Endothelial cell of umbilical vein (primary cell): ENCODE results near the gene UBASH3B. TPM values are rescaled to one million over a fixed set of nuclear protein-coding genes. Genes with fewer than 3 reads are reported as not detected.

Source experiments
- BruUV-seq: library from RNA; stranded (reverse); fragments of 400-500 nt; replicated peaks from 2 replicates; lab custom pipeline; 2021; lab: Mats Ljungman, UMichigan
- CTCF ChIA-PET: fragments of 300-600, 350-600 bp; sonication (Branson Sonifier 250); formaldehyde crosslinking; loops from one replicate; lab custom pipeline; 2021; ENCODE audit warnings: antibody characterized with exemption, inconsistent platforms; lab: Charles Lee
- POLR2A ChIA-PET: fragments of 300-600, 350-600 bp; sonication (Branson Sonifier 250); formaldehyde crosslinking; loops from one replicate; lab custom pipeline; 2021; ENCODE audit warnings: antibody characterized with exemption, inconsistent platforms; lab: Charles Lee
- DNase-seq: peaks from one replicate; pipeline ENCODE4 v3.0.0-alpha.2; 2011; ENCODE audit warnings: low read depth, low spot score
- FAIRE-seq: peaks from 2 replicates; lab custom pipeline; 2011; peaks lifted over from hg19 to GRCh38; lab: Jason Lieb, UNC
- H2AFZ ChIP-seq: 2 replicates; pipeline ENCODE4 v1.6.0; 2012; ENCODE audit warnings: low read depth, low read length, control low read depth, inconsistent platforms
- H3K27ac ChIP-seq: 2 replicates; pipeline ENCODE4 v1.5.1; 2011; ENCODE audit warnings: low read depth, mild to moderate bottlenecking, control low read depth, low read length, moderate library complexity; ENCODE audit not compliant: insufficient read depth
- H3K27me3 ChIP-seq, 2 experiments: 2 replicates each; pipeline versions ENCODE4 v1.6.0 to v1.6.1; 2011; ENCODE audit warnings: low read length in 2 of 2, mixed read lengths in 1 of 2; ENCODE audit not compliant: control insufficient read depth in 2 of 2, insufficient read depth in 2 of 2
- H3K36me3 ChIP-seq, 2 experiments: 2 replicates in 1 of 2; 3 replicates in 1 of 2; pipeline ENCODE4 v1.5.1; 2011; ENCODE audit warnings: low read length in 2 of 2, mild to moderate bottlenecking in 1 of 2, moderate library complexity in 1 of 2; ENCODE audit not compliant: control insufficient read depth in 2 of 2, insufficient read depth in 2 of 2; ENCODE audit errors: extremely low read depth in 1 of 2
- H3K4me1 ChIP-seq: 3 replicates; pipeline ENCODE4 v1.5.1; 2011; ENCODE audit warnings: mild to moderate bottlenecking, low read length; ENCODE audit not compliant: control insufficient read depth, insufficient read depth; ENCODE audit errors: extremely low read depth
- H3K4me2 ChIP-seq: 2 replicates; pipeline ENCODE4 v1.6.1; 2011; ENCODE audit warnings: low read length, control low read depth, mixed read lengths; ENCODE audit not compliant: insufficient read depth
- H3K4me3 ChIP-seq, 3 experiments: fragments of 200-600 bp in 1 of 3; sonication (generic), shearing (Covaris generic) in 1 of 3; replicated peaks in 1 of 3; 2 replicates each; pipeline ENCODE4 v1.5.1; 2011 to 2016; ENCODE audit warnings: control low read depth in 3 of 3, low read length in 3 of 3, mild to moderate bottlenecking in 2 of 3, inconsistent platforms in 1 of 3, low read depth in 1 of 3, moderate library complexity in 1 of 3; ENCODE audit not compliant: insufficient read depth in 1 of 3
- H3K79me2 ChIP-seq: 2 replicates; pipeline ENCODE4 v1.6.0; 2012; ENCODE audit warnings: low read length, inconsistent platforms; ENCODE audit not compliant: control insufficient read depth, insufficient read depth
- H3K9ac ChIP-seq: replicated peaks from 2 replicates; pipeline ENCODE3; 2011; ENCODE audit warnings: low read length, control low read depth; ENCODE audit not compliant: insufficient read depth; ENCODE audit errors: extremely low read depth
- H3K9me1 ChIP-seq: replicated peaks from 3 replicates; pipeline ENCODE4 v1.6.0; 2011; ENCODE audit warnings: mild to moderate bottlenecking, low read length; ENCODE audit not compliant: control insufficient read depth, insufficient read depth; ENCODE audit errors: extremely low read depth
- H3K9me3 ChIP-seq: replicated peaks from 2 replicates; pipeline ENCODE4 v1.5.1; 2012; ENCODE audit warnings: low read length, inconsistent platforms; ENCODE audit not compliant: control insufficient read depth, insufficient read depth
- H4K20me1 ChIP-seq: replicated peaks from 2 replicates; pipeline ENCODE3; 2011; ENCODE audit warnings: mild to moderate bottlenecking, low read length; ENCODE audit not compliant: control insufficient read depth, insufficient read depth; ENCODE audit errors: extremely low read depth
- EZH2 ChIP-seq: IDR thresholded peaks from 2 replicates; pipeline ENCODE4 v1.6.1; 2012; ENCODE audit warnings: borderline replicate concordance, low read depth, mild to moderate bottlenecking, moderate library complexity, low read length, inconsistent platforms; ENCODE audit not compliant: severe bottlenecking
- FOS ChIP-seq: IDR thresholded peaks from 2 replicates; pipeline ENCODE4 v1.6.1; 2011; ENCODE audit warnings: mild to moderate bottlenecking, low read length, moderate library complexity, borderline replicate concordance; ENCODE audit not compliant: insufficient read depth
- GATA2 ChIP-seq: IDR thresholded peaks from 2 replicates; pipeline ENCODE4 v1.7.0; 2011; ENCODE audit warnings: low read depth, mild to moderate bottlenecking, moderate library complexity, mixed read lengths, low read length; ENCODE audit not compliant: insufficient read length, insufficient read depth
- JUN ChIP-seq: IDR thresholded peaks from 2 replicates; pipeline ENCODE4 v1.6.1; 2011; ENCODE audit warnings: borderline replicate concordance, low read depth; ENCODE audit not compliant: insufficient read length, insufficient read depth
- MYC ChIP-seq: IDR thresholded peaks from one replicate; pipeline ENCODE4 v1.6.1; 2011; ENCODE audit warnings: mild to moderate bottlenecking, low read depth, low read length
- POLR2A ChIP-seq: IDR thresholded peaks from 2 replicates; pipeline ENCODE4 v1.6.1; 2012; ENCODE audit warnings: low read depth, mild to moderate bottlenecking, control low read depth, low read length
- POLR2AphosphoS5 ChIP-seq: IDR thresholded peaks from 2 replicates; pipeline ENCODE4 v1.6.1; 2012; ENCODE audit warnings: low read depth, mild to moderate bottlenecking, control low read depth, low read length, moderate library complexity; ENCODE audit not compliant: insufficient read depth
- dilution Hi-C: fragments of 300-500 bp; cut with MboI; formaldehyde crosslinking; loops from one replicate; pipeline ENCODE4 v1.15.0; 2019; ENCODE audit warnings: low sequenced_read_pairs; ENCODE audit not compliant: extremely low pct_ligation_motif_present
- intact Hi-C: fragments of 100-400 bp; cut with micrococcal nuclease; formaldehyde crosslinking; loops from one replicate; pipeline ENCODE4 v1.10.0; 2022
- polyA plus RNA-seq, 4 experiments: library from polyadenylated mRNA; depleted of rRNA in 3 of 4; stranded (reverse) in 3 of 4; unstranded in 1 of 4; fragments of >200 nt; gene quantifications; 2 replicates each; pipeline versions ENCODE4 v1.2.1 to v1.2.3, GENCODE V29; 2011 to 2012; ENCODE audit warnings: missing spikeins in 1 of 4
- total RNA-seq: library from RNA; stranded (reverse); gene quantifications from 2 replicates; pipeline ENCODE4 v1.2.3, GENCODE V29; 2021
- TF ChIP-seq, protein P1 (sequence below): IDR thresholded peaks from 2 replicates; pipeline ENCODE4 v1.6.1; 2011; ENCODE audit not compliant: insufficient read depth, insufficient read length
- TF ChIP-seq, protein P2 (sequence below), 2 donors: IDR thresholded peaks; 1 replicate in 1 of 2; 2 replicates in 1 of 2; pipeline ENCODE4 v1.5.1; 2011; ENCODE audit warnings: low read length in 2 of 2, mild to moderate bottlenecking in 2 of 2, moderate library complexity in 2 of 2, control low read depth in 1 of 2, inconsistent platforms in 1 of 2, low read depth in 1 of 2; ENCODE audit not compliant: insufficient read depth in 1 of 2; ENCODE audit errors: extremely low read depth in 1 of 2

The UBASH3B gene
- total and polyA plus RNA-seq, 2 donors (not counting 3 experiments of a cell fraction or from before 2014, with no cell fraction given), result 23.7 to 38.1 TPM

DNA sequence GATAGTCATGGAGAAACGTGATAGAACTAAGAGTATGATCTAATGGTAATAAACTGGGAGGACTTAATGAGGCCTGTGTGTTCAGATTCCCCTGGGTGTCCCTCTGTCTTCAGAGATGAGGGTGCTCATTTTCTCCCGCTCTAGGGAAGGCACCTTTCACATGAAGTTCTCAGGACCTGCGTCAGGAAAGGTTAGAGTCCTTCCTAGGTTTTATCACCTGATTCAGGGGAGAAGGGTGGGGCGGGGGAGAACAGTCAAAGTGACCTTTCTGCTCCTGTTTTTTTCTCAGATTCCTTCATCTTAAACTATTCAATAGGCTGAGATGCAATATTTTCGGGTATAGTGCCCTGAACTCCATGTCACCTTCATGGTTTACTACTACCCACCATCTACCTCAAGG is 160.4 kb downstream of the UBASH3B start:
- dilution Hi-C loops (no loop called here), intact Hi-C loops (no loop called here)
- peaks cover 6% of the 10 kb centered on the region for H3K4me1 ChIP-seq
- no peak overlapping the region for H3K27ac ChIP-seq
- no peaks in the 10 kb centered on the region for H3K36me3 ChIP-seq
- H4K20me1 ChIP-seq, result no peaks in the 10 kb centered on the region
- no peak overlapping the region for H3K9ac ChIP-seq
- FAIRE-seq (no peak), DNase-seq (no peak)
- no TSS peak for BruUV-seq
- TF ChIP-seq, protein P1, sequence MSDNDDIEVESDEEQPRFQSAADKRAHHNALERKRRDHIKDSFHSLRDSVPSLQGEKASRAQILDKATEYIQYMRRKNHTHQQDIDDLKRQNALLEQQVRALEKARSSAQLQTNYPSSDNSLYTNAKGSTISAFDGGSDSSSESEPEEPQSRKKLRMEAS, result no peak
- TF ChIP-seq FOS (no peak), EZH2 (no peak)
- no peak overlapping the region for H2AFZ ChIP-seq
- H3K9me3 ChIP-seq, result no peaks in the 10 kb centered on the region
- H3K79me2 ChIP-seq, result no peaks in the 10 kb centered on the region
- POLR2A ChIA-PET, result no interaction called here
- H3K27me3 ChIP-seq, result no peaks in the 10 kb centered on the region
- H3K4me3 ChIP-seq, result no peak overlapping the region
- H3K4me2 ChIP-seq, result no peak overlapping the region
- H3K9me1 ChIP-seq, result no peaks in the 10 kb centered on the region
- CTCF ChIA-PET, result interaction anchor here (1.1 to 5.7 kb wide), 7 partner anchors 20 to 207 kb away, joined by 3 to 24 read pairs (median 5); no protein-coding TSS in a partner anchor

DNA sequence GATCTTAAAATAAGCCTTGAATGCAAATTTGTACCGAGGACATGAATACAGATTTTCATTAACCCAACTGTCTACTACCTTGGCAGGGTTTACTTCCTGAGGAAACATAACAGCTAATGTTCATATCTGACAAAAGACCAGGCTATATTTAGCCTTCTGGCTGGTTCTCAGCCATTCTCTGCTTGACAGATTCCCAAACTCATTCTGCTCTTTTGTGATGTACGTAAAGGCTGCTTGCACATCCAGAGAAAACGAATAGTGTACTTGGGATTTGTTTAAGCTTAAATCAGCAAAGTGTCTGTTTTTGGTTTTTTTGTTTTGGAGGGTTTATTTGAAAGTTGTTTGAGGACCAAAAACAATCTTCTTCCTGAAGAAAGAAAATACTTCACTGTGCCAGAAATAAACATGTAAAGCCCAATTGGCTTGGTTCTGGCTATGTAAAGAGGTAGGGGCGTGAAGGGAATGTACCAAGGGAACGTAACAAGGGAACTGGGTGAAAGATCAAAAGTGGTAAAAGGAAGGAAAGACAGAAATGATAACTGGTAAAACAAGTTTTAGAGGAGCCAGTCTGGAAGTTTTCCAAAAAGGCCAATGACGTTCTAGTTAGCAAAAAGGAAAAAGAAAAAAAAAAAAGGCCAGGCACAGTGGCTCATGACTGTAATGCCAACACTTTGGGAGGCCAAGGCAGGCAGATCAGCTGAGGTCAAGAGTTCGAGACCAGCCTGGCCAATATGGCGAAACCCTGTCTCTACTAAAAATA is 161.4 kb downstream of the UBASH3B start:
- Histone ChIP-seq H3K9me3 (no peaks in the 10 kb centered on the region), H3K27ac (peak overlapping the region; percentile 22), H3K36me3 (no peaks in the 10 kb centered on the region), H3K9me1 (no peaks in the 10 kb centered on the region), H3K4me1 (peaks cover 6% of the 10 kb centered on the region), H3K4me2 (no peak overlapping the region), H3K9ac (no peak overlapping the region), H3K4me3 (no peak overlapping the region), H3K79me2 (no peaks in the 10 kb centered on the region), H3K27me3 (no peaks in the 10 kb centered on the region), H2AFZ (no peak overlapping the region), H4K20me1 (no peaks in the 10 kb centered on the region)
- POLR2A ChIA-PET, result no interaction called here
- intact Hi-C loops (no loop called here), dilution Hi-C loops (no loop called here)
- FAIRE-seq (peak; percentile 44), DNase-seq (peak; percentile 72)
- no TSS peak for BruUV-seq
- CTCF ChIA-PET, result interaction anchor here (1.0 to 5.7 kb wide), 8 partner anchors 10 to 206 kb away, joined by 3 to 24 read pairs (median 4); no protein-coding TSS in a partner anchor
- TF ChIP-seq FOS, result no peak
- no peak for TF ChIP-seq POLR2AphosphoS5
- no peak for TF ChIP-seq GATA2
- TF ChIP-seq, protein P1, result no peak
- no peak for TF ChIP-seq MYC
- TF ChIP-seq JUN, result no peak
- TF ChIP-seq POLR2A, result no peak
- TF ChIP-seq, protein P2, sequence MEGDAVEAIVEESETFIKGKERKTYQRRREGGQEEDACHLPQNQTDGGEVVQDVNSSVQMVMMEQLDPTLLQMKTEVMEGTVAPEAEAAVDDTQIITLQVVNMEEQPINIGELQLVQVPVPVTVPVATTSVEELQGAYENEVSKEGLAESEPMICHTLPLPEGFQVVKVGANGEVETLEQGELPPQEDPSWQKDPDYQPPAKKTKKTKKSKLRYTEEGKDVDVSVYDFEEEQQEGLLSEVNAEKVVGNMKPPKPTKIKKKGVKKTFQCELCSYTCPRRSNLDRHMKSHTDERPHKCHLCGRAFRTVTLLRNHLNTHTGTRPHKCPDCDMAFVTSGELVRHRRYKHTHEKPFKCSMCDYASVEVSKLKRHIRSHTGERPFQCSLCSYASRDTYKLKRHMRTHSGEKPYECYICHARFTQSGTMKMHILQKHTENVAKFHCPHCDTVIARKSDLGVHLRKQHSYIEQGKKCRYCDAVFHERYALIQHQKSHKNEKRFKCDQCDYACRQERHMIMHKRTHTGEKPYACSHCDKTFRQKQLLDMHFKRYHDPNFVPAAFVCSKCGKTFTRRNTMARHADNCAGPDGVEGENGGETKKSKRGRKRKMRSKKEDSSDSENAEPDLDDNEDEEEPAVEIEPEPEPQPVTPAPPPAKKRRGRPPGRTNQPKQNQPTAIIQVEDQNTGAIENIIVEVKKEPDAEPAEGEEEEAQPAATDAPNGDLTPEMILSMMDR (IDR thresholded peaks at IDR 0.05; ENCODE audit: extremely low read depth in 1 of 2, insufficient read depth in 1 of 2, low read depth in 1 of 2, low read length in 2 of 2), result no peak
- TF ChIP-seq EZH2, result no peak
